Measurements from ENCODE around the gene EARS2. TPM values are rescaled to one million over a fixed set of nuclear protein-coding genes. Genes with fewer than 3 reads are reported as not detected.

The EARS2 gene
- total RNA-seq = 10 to 100 TPM; 26.9 to 28.5 TPM
- 14.1 TPM for polyA plus RNA-seq

DNA sequence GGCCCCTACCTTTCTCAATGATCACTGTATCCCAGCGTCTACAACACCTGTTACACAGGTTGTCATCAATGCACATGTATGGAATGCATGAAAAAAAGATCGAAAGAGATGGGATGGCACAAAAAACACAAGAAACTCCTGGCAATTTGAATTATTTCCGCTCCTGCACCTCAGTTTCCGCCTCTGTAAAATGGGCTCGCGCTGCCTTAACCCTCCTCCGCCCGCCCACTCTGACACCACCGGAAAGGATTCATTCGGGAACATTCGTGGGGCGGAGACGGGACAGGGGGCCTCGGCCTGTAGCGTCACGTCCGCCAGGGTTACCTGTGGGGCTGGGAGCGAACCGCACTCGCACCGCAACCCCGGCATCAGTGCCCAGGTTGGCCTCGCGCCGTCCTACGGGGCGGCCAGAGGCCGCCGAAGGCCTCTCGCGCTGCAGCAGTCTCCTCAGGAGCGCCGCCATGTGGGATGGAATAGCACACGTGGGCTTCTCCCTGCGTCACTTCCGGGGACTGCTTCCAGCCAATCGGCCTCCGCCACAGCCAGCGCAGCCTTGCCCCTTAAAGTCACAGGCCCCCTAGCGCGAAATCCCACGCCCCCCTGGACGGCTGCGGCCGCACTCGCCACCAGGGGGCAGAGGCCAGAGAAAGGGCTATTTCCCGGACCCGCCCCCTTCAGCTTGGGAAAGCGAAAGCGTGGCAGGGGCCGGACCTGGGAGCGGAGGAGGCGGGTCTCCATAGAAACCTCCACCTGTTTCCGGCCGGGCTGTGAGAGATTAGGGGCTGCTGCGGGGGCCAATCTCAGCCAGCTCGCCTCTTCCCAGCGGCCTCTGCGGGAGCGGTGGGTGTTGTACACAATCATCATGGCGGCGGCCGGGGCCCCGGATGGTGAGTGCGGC, at the start of gene EARS2, which contains the start of gene UBFD1:
Gene EARS2, minus strand, starts transcription at position 470 of the 898 bp plus-strand sequence. Its CDS starts 7 bp downstream, at position 463.
Gene UBFD1, plus strand, starts transcription at position 847 of the 898 bp plus-strand sequence. Its CDS starts 16 bp downstream, at position 863.
- DNase-seq = peak; percentile 91 to 97 (median 97)
- H3K4me3 ChIP-seq (ENCODE audit: low read length) = peak within 1 kb of the TSS; percentile 97
- H3K9me3 ChIP-seq (ENCODE audit: low read length) = no peaks in the 10 kb centered on the region
- Mint-ChIP-seq H3K27me3 (no peaks in the 10 kb centered on the region), H3K4me3 (peak within 1 kb of the TSS; percentile 91 to 99 (median 94)), H3K9me3 (no peaks in the 10 kb centered on the region), H3K4me1 (peaks cover 30 to 54% (median 37%) of the 10 kb centered on the region in 3 donors), H3K27ac (peak within 1 kb of the TSS; percentile 89 to 99 (median 96)), H3K36me3 (peaks cover 0 to 52% (median 2%) of the 10 kb centered on the region in 3 donors)
- H3K36me3 ChIP-seq (ENCODE audit: insufficient read depth, low read length) = peaks cover 13% of the 10 kb centered on the region
- peak within 1 kb of the TSS; percentile 92 for H3K27ac ChIP-seq (ENCODE audit: low read depth, low read length)
- H3K4me1 ChIP-seq (ENCODE audit: insufficient read depth, low read length) = peaks cover 26% of the 10 kb centered on the region
- H3K27me3 ChIP-seq (ENCODE audit: insufficient read depth, low read length, poor library complexity, severe bottlenecking) = no peaks in the 10 kb centered on the region
- ChIA-PET POLR2A (interaction anchor here (0.5 to 1.4 kb wide), 4 partner anchors 40 to 484 kb away, joined by 3 to 4 read pairs (median 4); no protein-coding TSS in a partner anchor), CTCF (interaction anchor here (0.9 to 1.5 kb wide), 5 partner anchors 18 to 84 kb away, joined by 3 to 5 read pairs (median 3); partner anchors contain the start of genes DCTN5 and PALB2)

GRCh38 chr16:23597003-23597756, 40.0 kb upstream of the EARS2 start:
- peak overlapping the region in 5 of 8 donors; percentile 29 to 69 (median 43) for H3K27ac Mint-ChIP-seq
- ChIA-PET CTCF (interaction anchor here (0.9 to 1.8 kb wide), 8 partner anchors 12 to 162 kb away, joined by 3 to 7 read pairs (median 5); partner anchors contain the start of genes DCTN5 and PALB2), POLR2A (interaction anchor here (0.5 to 1.1 kb wide), 2 partner anchors 40 to 1951 kb away, joined by 3 read pairs; partner anchors contain the start of genes EARS2 and UBFD1)
- H3K9me3 Mint-ChIP-seq = no peaks in the 10 kb centered on the region
- H3K4me3 Mint-ChIP-seq = peak overlapping the region in 5 of 7 donors; percentile 40 to 69 (median 55)
- H3K36me3 Mint-ChIP-seq = peaks cover 0 to 24% (median 6%) of the 10 kb centered on the region in 3 donors
- no peak for DNase-seq
- H3K4me1 ChIP-seq (ENCODE audit: insufficient read depth, low read length) = peaks cover 13% of the 10 kb centered on the region
- H3K36me3 ChIP-seq (ENCODE audit: insufficient read depth, low read length) = peaks cover 1% of the 10 kb centered on the region
- H3K4me3 ChIP-seq (ENCODE audit: low read length) = no peak overlapping the region
- H3K27me3 Mint-ChIP-seq = no peaks in the 10 kb centered on the region
- peaks cover 18 to 38% (median 22%) of the 10 kb centered on the region in 3 donors for H3K4me1 Mint-ChIP-seq
- H3K27me3 ChIP-seq (ENCODE audit: insufficient read depth, low read length, poor library complexity, severe bottlenecking) = no peaks in the 10 kb centered on the region
- H3K27ac ChIP-seq (ENCODE audit: low read depth, low read length) = peak overlapping the region; percentile 43
- no peaks in the 10 kb centered on the region for H3K9me3 ChIP-seq (ENCODE audit: low read length)

DNA sequence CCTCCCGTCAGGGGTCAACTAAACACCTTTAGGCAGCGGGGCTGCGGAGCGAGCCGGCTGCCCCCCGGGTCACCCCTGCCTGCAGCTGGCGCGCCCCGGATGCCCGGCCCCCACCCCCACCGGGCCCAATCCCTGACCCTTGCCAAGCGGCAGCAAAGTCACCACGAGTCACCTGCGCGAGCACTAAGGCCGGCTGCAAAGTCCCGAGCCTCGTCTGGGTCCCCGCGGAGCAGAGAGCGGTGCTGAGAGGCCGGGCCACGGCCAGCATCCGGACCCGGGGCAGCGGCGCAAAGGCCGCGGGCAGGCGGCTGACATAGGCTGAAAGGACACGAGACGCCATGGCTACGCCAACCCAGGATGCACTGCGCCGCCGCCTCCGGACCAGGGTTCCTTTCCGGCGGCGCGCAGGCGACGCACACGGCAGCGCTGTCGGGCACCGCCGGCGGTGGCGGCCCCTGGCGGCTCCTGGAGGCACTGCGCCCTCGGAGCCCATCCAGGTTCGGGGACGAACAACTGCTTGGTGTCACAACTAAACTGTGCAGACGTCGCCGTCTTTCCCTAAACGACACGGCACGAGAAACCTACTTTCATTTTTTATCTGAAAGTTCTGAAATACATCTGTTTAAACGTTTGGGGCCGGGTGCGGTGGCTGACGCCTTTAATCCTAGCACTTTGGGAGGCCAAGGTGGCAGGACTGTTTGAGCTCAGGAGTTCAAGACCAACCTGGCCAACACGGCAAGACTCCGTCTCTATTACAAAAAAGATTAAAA, 39.0 kb upstream of the EARS2 start, which contains the start of gene NDUFAB1:
Gene NDUFAB1, minus strand, starts transcription at position 366 of the 770 bp plus-strand sequence. Its CDS starts 26 bp downstream, at position 340.
- Mint-ChIP-seq H3K4me3 (peak within 1 kb of the TSS; percentile 80 to 93 (median 84)), H3K27ac (peak within 1 kb of the TSS; percentile 63 to 92 (median 74)), H3K36me3 (peaks cover 6 to 28% (median 7%) of the 10 kb centered on the region in 3 donors), H3K9me3 (no peaks in the 10 kb centered on the region), H3K27me3 (no peaks in the 10 kb centered on the region), H3K4me1 (peaks cover 25 to 46% (median 30%) of the 10 kb centered on the region in 3 donors)
- peak; percentile 84 to 91 (median 89) for DNase-seq
- H3K9me3 ChIP-seq (ENCODE audit: low read length) = no peaks in the 10 kb centered on the region
- peaks cover 9% of the 10 kb centered on the region for H3K36me3 ChIP-seq (ENCODE audit: insufficient read depth, low read length)
- H3K27me3 ChIP-seq (ENCODE audit: insufficient read depth, low read length, poor library complexity, severe bottlenecking) = no peaks in the 10 kb centered on the region
- CTCF ChIA-PET = interaction anchor here (0.9 to 1.8 kb wide), 8 partner anchors 13 to 161 kb away, joined by 3 to 7 read pairs (median 5); partner anchors contain the start of genes DCTN5 and PALB2
- H3K27ac ChIP-seq (ENCODE audit: low read depth, low read length) = peak within 1 kb of the TSS; percentile 77
- peak within 1 kb of the TSS; percentile 78 for H3K4me3 ChIP-seq (ENCODE audit: low read length)
- peaks cover 13% of the 10 kb centered on the region for H3K4me1 ChIP-seq (ENCODE audit: insufficient read depth, low read length)
- POLR2A ChIA-PET = interaction anchor here (1.0 to 1.1 kb wide), 2 partner anchors 39 to 144 kb away, joined by 3 read pairs; partner anchors contain the start of genes EARS2 and UBFD1

GRCh38 chr16:23595246-23595950, 38.2 kb upstream of the EARS2 start:
- Mint-ChIP-seq H3K36me3 (peaks cover 6 to 32% (median 7%) of the 10 kb centered on the region in 3 donors), H3K4me1 (peaks cover 25 to 49% (median 30%) of the 10 kb centered on the region in 3 donors), H3K4me3 (peak overlapping the region; percentile 74 to 93 (median 84)), H3K27me3 (no peaks in the 10 kb centered on the region), H3K9me3 (no peaks in the 10 kb centered on the region), H3K27ac (peak overlapping the region; percentile 34 to 76 (median 52))
- CTCF ChIA-PET = interaction anchor here (1.6 to 1.8 kb wide), 2 partner anchors 115 to 160 kb away, joined by 5 to 6 read pairs; no protein-coding TSS in a partner anchor
- Histone ChIP-seq H3K27me3 (ENCODE audit: insufficient read depth, low read length, poor library complexity, severe bottlenecking) (no peaks in the 10 kb centered on the region), H3K4me3 (ENCODE audit: low read length) (peak overlapping the region; percentile 78), H3K9me3 (ENCODE audit: low read length) (no peaks in the 10 kb centered on the region), H3K36me3 (ENCODE audit: insufficient read depth, low read length) (peaks cover 10% of the 10 kb centered on the region), H3K27ac (ENCODE audit: low read depth, low read length) (peak overlapping the region; percentile 77), H3K4me1 (ENCODE audit: insufficient read depth, low read length) (peaks cover 13% of the 10 kb centered on the region)
- POLR2A ChIA-PET = interaction anchor here (1.0 kb wide), 1 partner anchor 143 kb away, joined by 3 read pairs; no protein-coding TSS in a partner anchor
- DNase-seq = no peak

DNA sequence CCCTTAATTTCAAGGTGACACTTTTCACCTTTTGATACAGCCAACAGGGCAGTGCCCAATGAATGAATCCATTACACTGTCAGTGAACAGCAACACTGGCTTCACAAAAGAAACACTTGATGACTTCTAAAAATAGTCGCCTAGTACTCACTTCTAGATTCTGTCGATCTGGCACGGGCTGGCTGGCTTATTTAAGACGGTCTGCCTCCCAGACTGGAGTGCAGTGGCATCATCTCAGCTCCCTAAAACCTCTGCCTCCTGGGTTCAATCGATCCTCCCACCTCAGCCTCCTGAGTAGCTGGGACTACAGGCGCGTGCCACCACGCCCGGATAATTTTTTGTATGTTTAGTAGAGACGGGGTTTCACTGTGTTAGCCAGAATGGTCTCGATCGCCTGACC, 37.0 kb upstream of the EARS2 start:
- H3K4me3 Mint-ChIP-seq = peak overlapping the region in 3 of 7 donors; percentile 20 to 51 (median 34)
- H3K36me3 ChIP-seq (ENCODE audit: insufficient read depth, low read length) = peaks cover 15% of the 10 kb centered on the region
- CTCF ChIA-PET = no interaction called here

DNA sequence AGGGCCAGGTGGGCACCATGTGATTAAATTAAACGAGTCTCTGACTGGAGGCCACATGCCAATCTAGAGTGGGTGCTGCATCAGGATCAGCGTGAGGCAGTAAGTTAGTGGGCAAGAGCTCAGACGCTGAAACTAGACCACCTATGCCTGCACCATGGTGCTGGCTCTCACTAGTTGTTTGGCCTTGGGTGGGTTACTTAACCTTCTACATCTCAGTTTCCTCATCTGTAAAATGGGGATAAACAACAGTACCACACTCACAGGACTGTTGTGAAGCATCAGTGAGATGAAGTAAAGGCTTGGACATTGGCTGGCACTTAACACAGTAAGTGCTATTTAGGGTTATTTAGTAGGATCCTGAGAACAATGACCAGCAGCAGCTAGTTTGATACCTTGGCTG, 33.0 kb upstream of the EARS2 start:
- Histone ChIP-seq H3K36me3 (ENCODE audit: insufficient read depth, low read length) (peaks cover 38% of the 10 kb centered on the region), H3K4me1 (ENCODE audit: insufficient read depth, low read length) (peaks cover 7% of the 10 kb centered on the region), H3K27me3 (ENCODE audit: insufficient read depth, low read length, poor library complexity, severe bottlenecking) (no peaks in the 10 kb centered on the region), H3K27ac (ENCODE audit: low read depth, low read length) (no peak overlapping the region), H3K9me3 (ENCODE audit: low read length) (no peaks in the 10 kb centered on the region), H3K4me3 (ENCODE audit: low read length) (no peak overlapping the region)
- H3K27ac Mint-ChIP-seq = no peak overlapping the region
- no peak for DNase-seq
- H3K27me3 Mint-ChIP-seq = no peaks in the 10 kb centered on the region
- H3K4me1 Mint-ChIP-seq = peaks cover 18 to 40% (median 31%) of the 10 kb centered on the region in 3 donors
- POLR2A ChIA-PET = interaction anchor here (0.5 kb wide), 1 partner anchor 143 kb away, joined by 3 read pairs; no protein-coding TSS in a partner anchor
- CTCF ChIA-PET = no interaction called here
- H3K4me3 Mint-ChIP-seq = no peak overlapping the region
- H3K9me3 Mint-ChIP-seq = no peaks in the 10 kb centered on the region
- peaks cover 6 to 77% (median 17%) of the 10 kb centered on the region in 3 donors for H3K36me3 Mint-ChIP-seq

More for the DNA sequence above, 37.0 kb upstream of the EARS2 start:
- no peak overlapping the region for H3K4me3 ChIP-seq (ENCODE audit: low read length)
- no peaks in the 10 kb centered on the region for H3K9me3 Mint-ChIP-seq
- no peaks in the 10 kb centered on the region for H3K9me3 ChIP-seq (ENCODE audit: low read length)
- DNase-seq = no peak
- H3K27me3 Mint-ChIP-seq = no peaks in the 10 kb centered on the region
- H3K4me1 Mint-ChIP-seq = peaks cover 25 to 53% (median 34%) of the 10 kb centered on the region in 3 donors
- H3K27ac Mint-ChIP-seq = no peak overlapping the region
- no peak overlapping the region for H3K27ac ChIP-seq (ENCODE audit: low read depth, low read length)
- peaks cover 6 to 42% (median 9%) of the 10 kb centered on the region in 3 donors for H3K36me3 Mint-ChIP-seq
- peaks cover 13% of the 10 kb centered on the region for H3K4me1 ChIP-seq (ENCODE audit: insufficient read depth, low read length)
- H3K27me3 ChIP-seq (ENCODE audit: insufficient read depth, low read length, poor library complexity, severe bottlenecking) = no peaks in the 10 kb centered on the region
- POLR2A ChIA-PET = no interaction called here

Data from CD8-positive, alpha-beta memory T cell (primary cell).